HEK293 (cell line): Measurements from ENCODE around the gene NKG7.

Experiments used
- CTCF ChIP-seq: fragments of 450-650 bp; formaldehyde crosslinking; IDR thresholded peaks from 2 replicates; pipeline ENCODE4 v1.5.1; 2016; ENCODE audit warnings: missing biosample characterization, missing genetic modification characterization
- SP2 ChIP-seq: fragments of 450-650 bp; formaldehyde crosslinking; IDR thresholded peaks from 2 replicates; pipeline ENCODE4 v1.5.1; 2016; ENCODE audit warnings: missing biosample characterization, missing genetic modification characterization
- ZBTB17 ChIP-seq: fragments of 450-650 bp; formaldehyde crosslinking; IDR thresholded peaks from 2 replicates; pipeline ENCODE4 v1.5.1; 2016; ENCODE audit warnings: missing biosample characterization, missing genetic modification characterization
- ZFP37 ChIP-seq: fragments of 450-650 bp; formaldehyde crosslinking; IDR thresholded peaks from 2 replicates; pipeline ENCODE4 v1.5.1; 2016; ENCODE audit warnings: missing biosample characterization, missing genetic modification characterization
- ZNF280D ChIP-seq: fragments of 450-650 bp; formaldehyde crosslinking; IDR thresholded peaks from 2 replicates; pipeline ENCODE4 v1.5.1; 2016; ENCODE audit warnings: missing biosample characterization, missing genetic modification characterization
- ZNF549 ChIP-seq: fragments of 450-650 bp; IDR thresholded peaks from 2 replicates; pipeline ENCODE4 v1.5.1; 2018; ENCODE audit warnings: missing biosample characterization, missing genetic modification characterization, mild to moderate bottlenecking, inconsistent platforms, moderate library complexity
- ZNF768 ChIP-seq: fragments of 450-650 bp; formaldehyde crosslinking; IDR thresholded peaks from 2 replicates; pipeline ENCODE4 v1.5.1; 2018; ENCODE audit warnings: missing biosample characterization, mild to moderate bottlenecking, missing genetic modification characterization
- TF ChIP-seq, protein P1 (sequence below): fragments of 450-650 bp; formaldehyde crosslinking; IDR thresholded peaks from 2 replicates; pipeline ENCODE4 v1.5.1; 2016; ENCODE audit warnings: missing biosample characterization, missing genetic modification characterization

GRCh38 chr19:51341066-51341465 is 31.4 kb downstream of the NKG7 start:
- TF ChIP-seq ZFP37 (tag by site-specific recombination) (no peak), CTCF (tag by site-specific recombination) (no peak), ZBTB17 (tag by site-specific recombination) (no peak), ZNF280D (tag by site-specific recombination) (no peak), ZNF549 (tag by site-specific recombination) (no peak), ZNF768 (tag by site-specific recombination) (no peak), SP2 (tag by site-specific recombination) (no peak)
- TF ChIP-seq, protein P1, sequence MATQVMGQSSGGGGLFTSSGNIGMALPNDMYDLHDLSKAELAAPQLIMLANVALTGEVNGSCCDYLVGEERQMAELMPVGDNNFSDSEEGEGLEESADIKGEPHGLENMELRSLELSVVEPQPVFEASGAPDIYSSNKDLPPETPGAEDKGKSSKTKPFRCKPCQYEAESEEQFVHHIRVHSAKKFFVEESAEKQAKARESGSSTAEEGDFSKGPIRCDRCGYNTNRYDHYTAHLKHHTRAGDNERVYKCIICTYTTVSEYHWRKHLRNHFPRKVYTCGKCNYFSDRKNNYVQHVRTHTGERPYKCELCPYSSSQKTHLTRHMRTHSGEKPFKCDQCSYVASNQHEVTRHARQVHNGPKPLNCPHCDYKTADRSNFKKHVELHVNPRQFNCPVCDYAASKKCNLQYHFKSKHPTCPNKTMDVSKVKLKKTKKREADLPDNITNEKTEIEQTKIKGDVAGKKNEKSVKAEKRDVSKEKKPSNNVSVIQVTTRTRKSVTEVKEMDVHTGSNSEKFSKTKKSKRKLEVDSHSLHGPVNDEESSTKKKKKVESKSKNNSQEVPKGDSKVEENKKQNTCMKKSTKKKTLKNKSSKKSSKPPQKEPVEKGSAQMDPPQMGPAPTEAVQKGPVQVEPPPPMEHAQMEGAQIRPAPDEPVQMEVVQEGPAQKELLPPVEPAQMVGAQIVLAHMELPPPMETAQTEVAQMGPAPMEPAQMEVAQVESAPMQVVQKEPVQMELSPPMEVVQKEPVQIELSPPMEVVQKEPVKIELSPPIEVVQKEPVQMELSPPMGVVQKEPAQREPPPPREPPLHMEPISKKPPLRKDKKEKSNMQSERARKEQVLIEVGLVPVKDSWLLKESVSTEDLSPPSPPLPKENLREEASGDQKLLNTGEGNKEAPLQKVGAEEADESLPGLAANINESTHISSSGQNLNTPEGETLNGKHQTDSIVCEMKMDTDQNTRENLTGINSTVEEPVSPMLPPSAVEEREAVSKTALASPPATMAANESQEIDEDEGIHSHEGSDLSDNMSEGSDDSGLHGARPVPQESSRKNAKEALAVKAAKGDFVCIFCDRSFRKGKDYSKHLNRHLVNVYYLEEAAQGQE (tag by site-specific recombination) = no peak
